Liver (tissue), 3 donors: ENCODE data around the gene PPY.

Experiments
- CTCF ChIP-seq: fragments of 150-350 bp; IDR thresholded peaks from 2 replicates; pipeline ENCODE4 v1.5.1; 2017; ENCODE audit warnings: improper control_type of control experiment, low read depth, low read length; ENCODE audit not compliant: missing input control
- FOXA1 ChIP-seq: IDR thresholded peaks from 2 replicates; pipeline ENCODE4 v1.6.1; 2016; ENCODE audit warnings: antibody characterized with exemption
- GABPA ChIP-seq, 2 donors: IDR thresholded peaks in 1 of 2; conservative IDR thresholded peaks in 1 of 2; 2 replicates each; pipeline ENCODE4 v1.6.1; 2016; ENCODE audit warnings: antibody characterized with exemption in 2 of 2, mild to moderate bottlenecking in 1 of 2, moderate library complexity in 1 of 2
- HNF4G ChIP-seq: IDR thresholded peaks from 2 replicates; pipeline ENCODE4 v1.6.1; 2016; ENCODE audit warnings: antibody characterized with exemption
- JUND ChIP-seq, 2 donors: IDR thresholded peaks; 2 replicates each; pipeline ENCODE4 v1.6.1; 2016; ENCODE audit warnings: antibody characterized with exemption in 2 of 2
- MAX ChIP-seq: IDR thresholded peaks from 2 replicates; pipeline ENCODE4 v1.6.1; 2016; ENCODE audit warnings: antibody characterized with exemption
- RAD21 ChIP-seq, 2 donors: IDR thresholded peaks; 2 replicates each; pipeline ENCODE4 v1.6.1; 2016; ENCODE audit warnings: antibody characterized with exemption in 2 of 2, mild to moderate bottlenecking in 2 of 2
- SP1 ChIP-seq: IDR thresholded peaks from 2 replicates; pipeline ENCODE4 v1.6.1; 2018; ENCODE audit warnings: antibody characterized with exemption, mild to moderate bottlenecking
- TAF1 ChIP-seq: conservative IDR thresholded peaks from 2 replicates; pipeline ENCODE4 v1.6.1; 2016; ENCODE audit warnings: antibody characterized with exemption, mild to moderate bottlenecking
- YY1 ChIP-seq: IDR thresholded peaks from 2 replicates; pipeline ENCODE4 v1.6.1; 2016; ENCODE audit warnings: antibody characterized with exemption, mild to moderate bottlenecking
- TF ChIP-seq, protein P1 (sequence below): IDR thresholded peaks from 2 replicates; pipeline ENCODE4 v1.6.1; 2016; ENCODE audit warnings: antibody characterized with exemption
- TF ChIP-seq, protein P2 (sequence below): IDR thresholded peaks from 2 replicates; pipeline ENCODE4 v1.6.1; 2016; ENCODE audit warnings: antibody characterized with exemption
- TF ChIP-seq, protein P3 (sequence below): IDR thresholded peaks from 2 replicates; pipeline ENCODE4 v1.6.1; 2016; ENCODE audit warnings: antibody characterized with exemption, mild to moderate bottlenecking
- donor health status: healthy.
- donor health status: healthy.

- TF ChIP-seq CTCF (no peak), TAF1 (no peak), YY1 (no peak), RAD21 (IDR thresholded peaks at IDR 0.05) (no peak), FOXA1 (no peak), JUND (IDR thresholded peaks at IDR 0.05) (no peak), SP1 (no peak), MAX (no peak), GABPA (IDR thresholded peaks at IDR 0.05 in 1 of 2, conservative IDR thresholded peaks at IDR 0.05 in 1 of 2) (no peak), HNF4G (no peak)
- TF ChIP-seq, protein P1, sequence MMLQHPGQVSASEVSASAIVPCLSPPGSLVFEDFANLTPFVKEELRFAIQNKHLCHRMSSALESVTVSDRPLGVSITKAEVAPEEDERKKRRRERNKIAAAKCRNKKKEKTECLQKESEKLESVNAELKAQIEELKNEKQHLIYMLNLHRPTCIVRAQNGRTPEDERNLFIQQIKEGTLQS = no peak
- TF ChIP-seq, protein P2, sequence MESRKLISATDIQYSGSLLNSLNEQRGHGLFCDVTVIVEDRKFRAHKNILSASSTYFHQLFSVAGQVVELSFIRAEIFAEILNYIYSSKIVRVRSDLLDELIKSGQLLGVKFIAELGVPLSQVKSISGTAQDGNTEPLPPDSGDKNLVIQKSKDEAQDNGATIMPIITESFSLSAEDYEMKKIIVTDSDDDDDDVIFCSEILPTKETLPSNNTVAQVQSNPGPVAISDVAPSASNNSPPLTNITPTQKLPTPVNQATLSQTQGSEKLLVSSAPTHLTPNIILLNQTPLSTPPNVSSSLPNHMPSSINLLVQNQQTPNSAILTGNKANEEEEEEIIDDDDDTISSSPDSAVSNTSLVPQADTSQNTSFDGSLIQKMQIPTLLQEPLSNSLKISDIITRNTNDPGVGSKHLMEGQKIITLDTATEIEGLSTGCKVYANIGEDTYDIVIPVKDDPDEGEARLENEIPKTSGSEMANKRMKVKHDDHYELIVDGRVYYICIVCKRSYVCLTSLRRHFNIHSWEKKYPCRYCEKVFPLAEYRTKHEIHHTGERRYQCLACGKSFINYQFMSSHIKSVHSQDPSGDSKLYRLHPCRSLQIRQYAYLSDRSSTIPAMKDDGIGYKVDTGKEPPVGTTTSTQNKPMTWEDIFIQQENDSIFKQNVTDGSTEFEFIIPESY = no peak
- TF ChIP-seq, protein P3, sequence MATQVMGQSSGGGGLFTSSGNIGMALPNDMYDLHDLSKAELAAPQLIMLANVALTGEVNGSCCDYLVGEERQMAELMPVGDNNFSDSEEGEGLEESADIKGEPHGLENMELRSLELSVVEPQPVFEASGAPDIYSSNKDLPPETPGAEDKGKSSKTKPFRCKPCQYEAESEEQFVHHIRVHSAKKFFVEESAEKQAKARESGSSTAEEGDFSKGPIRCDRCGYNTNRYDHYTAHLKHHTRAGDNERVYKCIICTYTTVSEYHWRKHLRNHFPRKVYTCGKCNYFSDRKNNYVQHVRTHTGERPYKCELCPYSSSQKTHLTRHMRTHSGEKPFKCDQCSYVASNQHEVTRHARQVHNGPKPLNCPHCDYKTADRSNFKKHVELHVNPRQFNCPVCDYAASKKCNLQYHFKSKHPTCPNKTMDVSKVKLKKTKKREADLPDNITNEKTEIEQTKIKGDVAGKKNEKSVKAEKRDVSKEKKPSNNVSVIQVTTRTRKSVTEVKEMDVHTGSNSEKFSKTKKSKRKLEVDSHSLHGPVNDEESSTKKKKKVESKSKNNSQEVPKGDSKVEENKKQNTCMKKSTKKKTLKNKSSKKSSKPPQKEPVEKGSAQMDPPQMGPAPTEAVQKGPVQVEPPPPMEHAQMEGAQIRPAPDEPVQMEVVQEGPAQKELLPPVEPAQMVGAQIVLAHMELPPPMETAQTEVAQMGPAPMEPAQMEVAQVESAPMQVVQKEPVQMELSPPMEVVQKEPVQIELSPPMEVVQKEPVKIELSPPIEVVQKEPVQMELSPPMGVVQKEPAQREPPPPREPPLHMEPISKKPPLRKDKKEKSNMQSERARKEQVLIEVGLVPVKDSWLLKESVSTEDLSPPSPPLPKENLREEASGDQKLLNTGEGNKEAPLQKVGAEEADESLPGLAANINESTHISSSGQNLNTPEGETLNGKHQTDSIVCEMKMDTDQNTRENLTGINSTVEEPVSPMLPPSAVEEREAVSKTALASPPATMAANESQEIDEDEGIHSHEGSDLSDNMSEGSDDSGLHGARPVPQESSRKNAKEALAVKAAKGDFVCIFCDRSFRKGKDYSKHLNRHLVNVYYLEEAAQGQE = no peak
These were observed 32.6 kb downstream of the PPY start for GRCh38 chr17:43909537-43910231.
